Measurements from ENCODE around the gene OSBPL10. TPM values are rescaled to one million over a fixed set of nuclear protein-coding genes. Genes with fewer than 3 reads are reported as not detected.

OSBPL10 gene
- total and polyA plus RNA-seq, 2 of the 4 experiments (the other 2 are of a cell fraction): 9.5 to 10.1 TPM

- dilution Hi-C loops (cut with HindIII; ENCODE audit: low sequenced_read_pairs, unreplicated experiment) (no loop called here), in situ Hi-C loops (cut with MboI; ENCODE audit: low sequenced_read_pairs) (no loop called here), intact Hi-C loops (cut with micrococcal nuclease) (no loop called here)
- Histone ChIP-seq H2BK20ac (ENCODE audit: low read depth, low read length) (no peak overlapping the region), H3K4me1 (ENCODE audit: control insufficient read depth, insufficient read depth, low read length) (peaks cover 3% of the 10 kb centered on the region), H3K56ac (ENCODE audit: extremely low read depth, insufficient read depth, low read length) (no peak overlapping the region), H4K5ac (ENCODE audit: low read depth, low read length) (no peak overlapping the region), H2BK5ac (ENCODE audit: low read depth, low read length, poor library complexity, severe bottlenecking) (no peak overlapping the region), H3K4me3 (ENCODE audit: insufficient read depth, low read depth, low read length) (no peak overlapping the region), H2AK9ac (replicated peaks; ENCODE audit: low read depth, low read length, poor library complexity) (no peak overlapping the region), H4K8ac (ENCODE audit: low read depth in 2 of 2, low read length in 2 of 2) (no peak overlapping the region), H4K91ac (ENCODE audit: insufficient read depth, low read depth, low read length) (no peak overlapping the region), H3K36me3 (ENCODE audit: control insufficient read depth, insufficient read depth, low read length) (no peaks in the 10 kb centered on the region), H3K23ac (ENCODE audit: low read depth, low read length) (no peak overlapping the region), H3K27me3 (ENCODE audit: control insufficient read depth, insufficient read depth, low read length) (no peaks in the 10 kb centered on the region), H3K18ac (ENCODE audit: low read depth, low read length) (no peak overlapping the region), H3K79me1 (ENCODE audit: low read depth in 1 of 2, low read length in 2 of 2) (peaks cover 4 to 9% of the 10 kb centered on the region in 2 experiments; a peak in 1 of 4 replicates), H3K9me1 (ENCODE audit: insufficient read depth, low read length) (peaks cover 3% of the 10 kb centered on the region; the same call in 1 of the 2 replicates), H3K4me2 (ENCODE audit: low read depth, low read length) (no peak overlapping the region), H2BK120ac (ENCODE audit: low read depth, low read length) (no peak overlapping the region), H3K9me3 (ENCODE audit: control insufficient read depth, insufficient read depth, low read length) (peaks cover 3% of the 10 kb centered on the region; the same call in 1 of the 2 replicates), H3K14ac (replicated peaks; ENCODE audit: low read depth, low read length) (no peak overlapping the region), H4K20me1 (ENCODE audit: insufficient read depth, low read length) (no peaks in the 10 kb centered on the region), H2BK15ac (ENCODE audit: low read depth, low read length) (no peak overlapping the region), H3K27ac (ENCODE audit: insufficient read depth, low read length) (no peak overlapping the region), H3K9ac (ENCODE audit: low read depth, low read length) (no peak overlapping the region), H3K4ac (ENCODE audit: low read depth, low read length) (no peak overlapping the region), H2AFZ (replicated peaks; ENCODE audit: low read length, poor library complexity) (no peak overlapping the region), H2AK5ac (ENCODE audit: low read depth, low read length) (no peak overlapping the region)
- DNase-seq (no peak), ATAC-seq (ENCODE audit: low read depth) (no peak)
- 87% methylated on average over 3 of the region's 6 CpGs; no CpG with 5 or more reads in 1 of the 2 experiments for WGBS, 2 experiments (ENCODE audit: extremely low coverage in 2 of 2, insufficient read length in 1 of 2)
- ChIA-PET CTCF (no interaction called here), POLR2A (ENCODE audit: unreplicated experiment) (no interaction called here)
- BruUV-seq (replicated peaks): no TSS peak
- no peak for TF ChIP-seq RCOR1 (IDR thresholded peaks at IDR 0.05; ENCODE audit: insufficient replicate concordance, low read length)
- TF ChIP-seq RFX5 (IDR thresholded peaks at IDR 0.05; ENCODE audit: low read depth, low read length): no peak
- TF ChIP-seq MXI1 (IDR thresholded peaks at IDR 0.05; ENCODE audit: borderline replicate concordance, low read depth, low read length): no peak
- no peak for TF ChIP-seq CTCF (conservative IDR thresholded peaks at IDR 0.05; ENCODE audit: low read depth, low read length)
- no peak for TF ChIP-seq MAZ (IDR thresholded peaks at IDR 0.05; ENCODE audit: borderline replicate concordance, low read depth, low read length)
- TF ChIP-seq NFE2L2 (IDR thresholded peaks at IDR 0.05; ENCODE audit: low read depth, low read length): no peak
Observed at GRCh38 chr3:31948280-31948679, 32.8 kb downstream of the OSBPL10 start.
